Activated naive CD4-positive, alpha-beta T cell treated with anti-CD3 and anti-CD28 coated beads, Interleukin-2, amount 50 U/mL, for 24 hours (primary cell): Measurements from ENCODE around the gene GCNT2.
"Not testable (repeated sequence)": the region's sequence is repeated elsewhere in the genome, so short reads cannot be mapped to it uniquely, and the experiment has no call there.

Source experiments
- H3K27ac Mint-ChIP-seq: one replicate; pipeline ENCODE4 v1.8.0; 2021; ENCODE audit warnings: mild to moderate bottlenecking, mixed read lengths
- H3K27me3 Mint-ChIP-seq: one replicate; pipeline ENCODE4 v1.8.0; 2021; ENCODE audit warnings: mixed read lengths
- H3K36me3 Mint-ChIP-seq: one replicate; pipeline ENCODE4 v1.8.0; 2021; ENCODE audit warnings: mixed read lengths
- H3K4me1 Mint-ChIP-seq: one replicate; pipeline ENCODE4 v1.8.0; 2021; ENCODE audit warnings: mixed read lengths
- H3K4me3 Mint-ChIP-seq: one replicate; pipeline ENCODE4 v1.8.0; 2021; ENCODE audit warnings: mild to moderate bottlenecking, mixed read lengths
- H3K9me3 Mint-ChIP-seq: one replicate; pipeline ENCODE4 v1.8.0; 2021; ENCODE audit warnings: mixed read lengths

GCNT2 gene

GRCh38 chr6:10555625-10556309 lies 34.6 kb downstream of the GCNT2 start:
- H3K27ac Mint-ChIP-seq = no peak overlapping the region
- H3K4me1 Mint-ChIP-seq = no peaks in the 10 kb centered on the region
- peaks cover 19% of the 10 kb centered on the region for H3K36me3 Mint-ChIP-seq
- no peak overlapping the region for H3K4me3 Mint-ChIP-seq
- no peaks in the 10 kb centered on the region for H3K27me3 Mint-ChIP-seq
- no peaks in the 10 kb centered on the region for H3K9me3 Mint-ChIP-seq

GRCh38 chr6:10556589-10556988 lies 35.4 kb downstream of the GCNT2 start:
- no peaks in the 10 kb centered on the region for H3K27me3 Mint-ChIP-seq
- H3K4me1 Mint-ChIP-seq = no peaks in the 10 kb centered on the region
- H3K9me3 Mint-ChIP-seq = no peaks in the 10 kb centered on the region

GRCh38 chr6:10556992-10557391 lies 35.8 kb downstream of the GCNT2 start:
- peaks cover 23% of the 10 kb centered on the region for H3K36me3 Mint-ChIP-seq
- no peaks in the 10 kb centered on the region for H3K4me1 Mint-ChIP-seq
- H3K9me3 Mint-ChIP-seq = no peaks in the 10 kb centered on the region
- no peak overlapping the region for H3K27ac Mint-ChIP-seq
- H3K4me3 Mint-ChIP-seq = no peak overlapping the region
- no peaks in the 10 kb centered on the region for H3K27me3 Mint-ChIP-seq

More at GRCh38 chr6:10556589-10556988, 35.4 kb downstream of the GCNT2 start:
- no peak overlapping the region for H3K4me3 Mint-ChIP-seq
- H3K27ac Mint-ChIP-seq = no peak overlapping the region
- H3K36me3 Mint-ChIP-seq = peaks cover 20% of the 10 kb centered on the region

GRCh38 chr6:10557913-10558312 lies 36.8 kb downstream of the GCNT2 start:
- Mint-ChIP-seq H3K4me1 (no peaks in the 10 kb centered on the region), H3K4me3 (no peak overlapping the region), H3K27ac (no peak overlapping the region), H3K9me3 (no peaks in the 10 kb centered on the region), H3K27me3 (no peaks in the 10 kb centered on the region), H3K36me3 (peaks cover 23% of the 10 kb centered on the region)

- H3K36me3 Mint-ChIP-seq = peaks cover 23% of the 10 kb centered on the region
- H3K4me1 Mint-ChIP-seq = no peaks in the 10 kb centered on the region
- no peak overlapping the region for H3K27ac Mint-ChIP-seq
- no peaks in the 10 kb centered on the region for H3K27me3 Mint-ChIP-seq
- H3K4me3 Mint-ChIP-seq = no peak overlapping the region
- no peaks in the 10 kb centered on the region for H3K9me3 Mint-ChIP-seq
Measured at GRCh38 chr6:10558565-10558964, 37.4 kb downstream of the GCNT2 start.

GRCh38 chr6:10559522-10560152 lies 38.5 kb downstream of the GCNT2 start:
- H3K27ac Mint-ChIP-seq = no peak overlapping the region
- H3K27me3 Mint-ChIP-seq = no peaks in the 10 kb centered on the region
- H3K4me1 Mint-ChIP-seq = no peaks in the 10 kb centered on the region
- H3K4me3 Mint-ChIP-seq = no peak overlapping the region
- H3K36me3 Mint-ChIP-seq = peaks cover 22% of the 10 kb centered on the region
- H3K9me3 Mint-ChIP-seq = no peaks in the 10 kb centered on the region

- H3K36me3 Mint-ChIP-seq = peaks cover 12% of the 10 kb centered on the region
- no peaks in the 10 kb centered on the region for H3K27me3 Mint-ChIP-seq
- no peak overlapping the region for H3K27ac Mint-ChIP-seq
- H3K4me3 Mint-ChIP-seq = no peak overlapping the region
- H3K9me3 Mint-ChIP-seq = no peaks in the 10 kb centered on the region
- H3K4me1 Mint-ChIP-seq = no peaks in the 10 kb centered on the region
Measured at GRCh38 chr6:10561611-10562199, 40.6 kb downstream of the GCNT2 start.

- Mint-ChIP-seq H3K4me3 (no peak overlapping the region), H3K27ac (no peak overlapping the region), H3K4me1 (no peaks in the 10 kb centered on the region), H3K36me3 (peaks cover 11% of the 10 kb centered on the region), H3K9me3 (no peaks in the 10 kb centered on the region), H3K27me3 (no peaks in the 10 kb centered on the region)
Measured at GRCh38 chr6:10564975-10565673, 44.0 kb downstream of the GCNT2 start.

GRCh38 chr6:10565913-10566312 lies 44.8 kb downstream of the GCNT2 start:
- Mint-ChIP-seq H3K27ac (no peak overlapping the region), H3K36me3 (peaks cover 11% of the 10 kb centered on the region), H3K4me1 (no peaks in the 10 kb centered on the region), H3K27me3 (no peaks in the 10 kb centered on the region), H3K4me3 (no peak overlapping the region), H3K9me3 (no peaks in the 10 kb centered on the region)

GRCh38 chr6:10567256-10568026 lies 46.3 kb downstream of the GCNT2 start:
- H3K36me3 Mint-ChIP-seq = peaks cover 11% of the 10 kb centered on the region
- no peaks in the 10 kb centered on the region for H3K27me3 Mint-ChIP-seq
- no peak overlapping the region for H3K27ac Mint-ChIP-seq
- no peaks in the 10 kb centered on the region for H3K9me3 Mint-ChIP-seq
- no peak overlapping the region for H3K4me3 Mint-ChIP-seq
- no peaks in the 10 kb centered on the region for H3K4me1 Mint-ChIP-seq

- Mint-ChIP-seq H3K27me3 (no peaks in the 10 kb centered on the region), H3K27ac (no peak overlapping the region), H3K9me3 (no peaks in the 10 kb centered on the region), H3K4me1 (no peaks in the 10 kb centered on the region), H3K4me3 (no peak overlapping the region), H3K36me3 (peaks cover 11% of the 10 kb centered on the region)
Measured at GRCh38 chr6:10569392-10570127, 48.4 kb downstream of the GCNT2 start.

- not testable (repeated sequence) for H3K4me3 Mint-ChIP-seq, H3K27ac Mint-ChIP-seq, H3K27me3 Mint-ChIP-seq, H3K4me1 Mint-ChIP-seq, H3K9me3 Mint-ChIP-seq
- peaks cover 10% of the 10 kb centered on the region for H3K36me3 Mint-ChIP-seq
Measured at GRCh38 chr6:10575519-10575918, 54.4 kb downstream of the GCNT2 start.

- no peaks in the 10 kb centered on the region for H3K27me3 Mint-ChIP-seq
- no peak overlapping the region for H3K4me3 Mint-ChIP-seq
- H3K27ac Mint-ChIP-seq = no peak overlapping the region
- H3K4me1 Mint-ChIP-seq = no peaks in the 10 kb centered on the region
- no peaks in the 10 kb centered on the region for H3K9me3 Mint-ChIP-seq
- H3K36me3 Mint-ChIP-seq = peaks cover 9% of the 10 kb centered on the region
Measured at GRCh38 chr6:10576226-10576625, 55.1 kb downstream of the GCNT2 start.

- Mint-ChIP-seq H3K9me3 (no peaks in the 10 kb centered on the region), H3K4me3 (no peak overlapping the region), H3K4me1 (no peaks in the 10 kb centered on the region), H3K27ac (no peak overlapping the region), H3K36me3 (peaks cover 6% of the 10 kb centered on the region), H3K27me3 (no peaks in the 10 kb centered on the region)
Measured at GRCh38 chr6:10577112-10577511, 56.0 kb downstream of the GCNT2 start.

- peaks cover 6% of the 10 kb centered on the region for H3K36me3 Mint-ChIP-seq
- no peaks in the 10 kb centered on the region for H3K9me3 Mint-ChIP-seq
- H3K27me3 Mint-ChIP-seq = no peaks in the 10 kb centered on the region
- no peak overlapping the region for H3K27ac Mint-ChIP-seq
- H3K4me1 Mint-ChIP-seq = no peaks in the 10 kb centered on the region
- H3K4me3 Mint-ChIP-seq = no peak overlapping the region
Measured at GRCh38 chr6:10578723-10579122, 57.6 kb downstream of the GCNT2 start.
